Amniotic stem cell (primary cell): Measurements from ENCODE around the gene INSIG1.

Experiments
- DNase-seq: peaks from one replicate; lab custom pipeline; 2025; lab: John Stamatoyannopoulos, UW

INSIG1 gene

DNA sequence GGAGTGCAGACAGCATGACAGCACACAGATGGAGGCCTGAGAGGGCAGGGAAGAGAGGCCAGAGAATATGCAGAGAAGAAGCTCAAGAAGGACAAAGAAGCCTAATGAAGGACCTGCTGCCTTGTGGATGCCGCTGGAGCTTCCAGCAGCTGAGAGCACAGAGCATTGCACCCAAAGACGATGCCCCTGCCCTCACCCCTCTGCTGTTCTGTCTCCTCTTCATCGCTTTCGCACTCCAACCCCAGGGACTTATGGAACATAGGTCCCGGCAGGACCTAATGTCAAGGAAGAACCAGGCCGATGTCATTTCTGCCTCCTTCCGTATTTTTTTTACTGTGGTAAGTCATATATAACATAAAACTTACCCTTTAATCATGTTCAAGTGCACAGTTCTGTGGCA, 12.3 kb upstream of the INSIG1 start:
- DNase-seq: no peak

DNA sequence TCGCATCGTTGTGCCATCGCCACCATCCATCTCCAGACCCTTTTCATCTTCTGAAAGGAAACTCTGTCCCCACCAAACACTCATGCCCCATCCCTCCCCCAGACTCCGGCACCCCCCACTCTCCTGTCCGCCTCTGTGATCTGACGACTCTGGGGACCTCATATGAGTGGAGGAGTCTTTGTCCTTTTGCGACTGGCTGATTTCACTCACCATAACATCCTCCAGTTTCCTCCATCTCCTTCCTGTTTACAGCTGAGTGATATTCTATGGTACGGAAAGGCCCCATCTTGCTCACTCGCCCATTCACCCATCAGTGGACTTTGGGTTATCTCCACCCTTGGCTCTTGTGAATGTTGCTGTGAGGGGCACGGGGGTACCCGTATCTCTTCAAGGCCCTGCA, 11.8 kb upstream of the INSIG1 start:
- no peak for DNase-seq

DNA sequence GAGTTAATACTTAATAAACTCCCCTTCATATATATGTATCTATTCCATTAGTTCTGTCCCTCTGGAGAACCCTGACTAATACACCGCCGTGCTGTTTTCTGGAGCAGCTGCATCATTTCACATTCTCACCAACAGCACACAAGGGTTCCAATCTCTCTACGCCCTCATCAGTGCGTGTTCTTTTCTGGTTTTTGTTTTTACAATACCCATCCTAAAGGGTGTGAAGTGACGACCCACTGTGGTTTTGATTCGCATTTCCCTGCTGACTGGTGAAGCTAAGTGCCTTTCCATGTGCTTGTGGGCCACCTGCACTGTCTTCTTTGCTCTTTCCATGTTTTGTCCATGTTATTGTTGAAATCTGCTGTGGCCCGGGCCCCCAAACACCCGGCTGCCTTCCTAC, 11.0 kb upstream of the INSIG1 start:
- DNase-seq: no peak

DNA sequence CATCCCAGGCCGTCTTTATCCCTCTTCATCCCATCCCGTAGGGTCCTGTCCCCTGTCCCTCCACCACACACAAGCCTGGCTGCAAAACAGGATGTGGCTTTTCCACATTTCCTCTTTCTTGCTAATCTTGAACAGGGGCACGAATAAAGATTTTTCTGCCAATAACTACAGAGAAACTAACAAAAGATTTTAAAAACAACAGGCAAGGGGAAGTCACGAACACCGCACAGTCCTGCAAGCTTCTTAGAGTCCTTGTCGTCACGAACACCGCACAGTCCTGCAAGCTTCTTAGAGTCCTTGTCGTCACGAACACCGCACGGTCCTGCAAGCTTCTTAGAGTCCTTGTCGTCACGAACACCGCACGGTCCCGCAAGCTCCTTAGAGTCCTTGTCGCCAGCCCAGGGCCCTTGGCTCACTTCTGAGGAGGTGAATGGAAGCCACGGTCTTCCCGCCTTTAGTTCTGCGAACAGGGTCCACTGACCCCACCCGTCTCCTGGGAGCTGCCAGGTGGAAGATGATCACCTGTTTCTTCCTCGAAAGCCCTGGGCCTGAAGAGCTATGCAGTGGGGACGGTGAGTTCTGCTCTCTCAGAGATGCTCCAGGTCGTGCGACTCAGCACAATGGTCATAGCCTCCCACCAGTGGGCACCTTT, 10.3 kb upstream of the INSIG1 start:
- DNase-seq: no peak

DNA sequence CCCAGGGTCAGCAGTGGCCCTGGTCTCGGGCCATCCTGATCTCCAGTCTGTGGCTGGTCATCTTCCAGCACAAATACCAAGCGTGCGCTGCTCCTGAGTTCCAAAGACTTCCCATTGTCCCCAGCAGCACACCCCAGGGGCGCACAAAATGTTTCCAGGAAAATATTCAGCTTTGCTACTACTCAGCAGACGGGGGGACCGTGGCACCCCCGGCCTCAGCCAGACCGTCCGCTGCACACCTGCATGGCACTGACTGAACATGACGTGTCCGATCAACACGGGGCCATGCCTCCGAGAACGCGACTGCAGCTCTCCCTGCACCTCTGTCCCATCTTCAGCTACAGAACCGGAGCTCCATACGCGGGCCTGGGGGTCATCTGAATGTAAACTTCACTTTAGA, 9.6 kb upstream of the INSIG1 start:
- no peak for DNase-seq

DNA sequence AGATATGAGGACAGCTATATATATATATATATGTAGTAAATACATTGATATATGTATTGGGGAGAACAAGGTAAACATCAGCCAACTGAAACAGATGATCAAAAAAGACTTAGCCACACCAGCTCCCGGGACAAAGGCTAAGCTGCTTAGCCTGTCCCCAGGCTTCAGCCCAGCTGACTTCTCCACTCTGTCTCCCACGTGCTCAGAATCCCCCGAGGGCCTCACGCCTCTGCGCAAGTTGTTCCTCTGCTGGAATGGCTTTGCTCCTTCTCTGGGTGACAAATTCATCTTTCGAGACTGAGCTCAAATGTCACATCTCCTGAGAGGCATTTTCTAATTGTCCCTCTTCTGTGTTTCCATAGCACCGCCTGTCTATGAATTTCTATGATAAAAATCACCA, 8.6 kb upstream of the INSIG1 start:
- no peak for DNase-seq

DNA sequence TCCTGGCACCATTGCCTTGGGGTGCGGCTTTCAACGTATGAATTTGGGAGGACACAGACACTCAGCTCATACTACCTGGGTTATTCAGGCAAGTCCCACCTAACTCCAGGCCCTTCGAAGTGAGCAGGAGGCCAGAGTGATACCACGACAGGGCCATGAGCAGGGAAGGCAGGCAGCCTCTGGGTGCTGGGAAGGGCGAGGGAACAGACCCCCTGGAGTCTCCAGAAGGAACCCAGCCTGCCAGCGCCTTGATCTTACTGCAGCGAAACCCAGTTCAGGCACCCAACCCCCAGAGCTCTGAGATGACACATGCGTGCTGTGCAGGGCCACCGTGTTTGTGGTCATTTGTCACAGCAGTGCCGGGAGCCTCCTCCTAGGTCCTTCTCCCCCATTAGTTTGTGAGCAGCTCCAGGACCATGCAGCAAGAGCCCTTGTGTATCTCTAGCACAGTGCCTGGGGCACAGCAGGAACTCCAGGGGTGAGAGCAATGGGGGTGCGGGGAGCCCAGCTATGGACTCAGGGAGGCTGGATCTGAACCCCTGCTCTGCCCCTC, 7.7 kb upstream of the INSIG1 start:
- DNase-seq: no peak

DNA sequence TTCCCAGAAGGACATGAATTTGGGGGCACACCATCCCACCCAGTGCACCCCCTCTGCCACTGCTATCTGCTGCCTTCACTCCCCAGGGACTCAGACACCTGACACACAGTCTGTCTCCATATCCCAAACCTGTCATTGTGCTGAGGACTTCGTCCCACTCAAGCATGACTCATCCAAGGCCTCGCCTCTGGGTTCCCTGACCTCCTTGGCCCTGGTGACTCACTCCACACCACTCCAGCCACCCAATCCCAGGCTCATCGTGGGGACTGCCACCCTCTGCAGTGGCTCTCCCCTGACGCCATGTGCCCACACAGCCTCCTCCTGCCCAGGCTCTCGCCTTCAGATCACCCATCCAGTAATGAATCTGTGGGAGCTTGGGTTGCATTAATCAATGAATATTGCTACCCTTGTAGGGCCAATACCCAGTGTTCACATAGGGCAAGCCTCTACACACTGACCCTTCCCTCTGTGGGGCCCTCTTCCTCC, 6.6 kb upstream of the INSIG1 start:
- no peak for DNase-seq

DNA sequence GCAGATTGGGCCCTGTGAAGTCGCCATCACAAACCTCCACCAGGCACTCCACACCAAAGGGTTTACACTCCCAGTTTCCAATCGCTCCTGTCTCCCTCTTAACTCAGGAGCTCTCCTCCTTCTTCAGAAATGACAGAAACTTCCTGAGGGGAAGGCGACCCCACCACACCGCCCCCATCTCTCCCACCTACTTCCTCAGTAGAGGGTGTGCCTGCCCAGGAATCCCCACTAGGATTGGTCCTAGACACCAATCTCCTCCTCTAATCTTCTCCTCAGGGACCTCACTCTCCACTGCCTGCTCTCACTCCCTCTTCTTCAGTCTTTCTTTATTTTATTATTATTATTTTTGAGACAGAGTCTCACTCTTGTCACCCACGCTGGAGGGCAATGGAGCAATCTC, 5.9 kb upstream of the INSIG1 start:
- no peak for DNase-seq

DNA sequence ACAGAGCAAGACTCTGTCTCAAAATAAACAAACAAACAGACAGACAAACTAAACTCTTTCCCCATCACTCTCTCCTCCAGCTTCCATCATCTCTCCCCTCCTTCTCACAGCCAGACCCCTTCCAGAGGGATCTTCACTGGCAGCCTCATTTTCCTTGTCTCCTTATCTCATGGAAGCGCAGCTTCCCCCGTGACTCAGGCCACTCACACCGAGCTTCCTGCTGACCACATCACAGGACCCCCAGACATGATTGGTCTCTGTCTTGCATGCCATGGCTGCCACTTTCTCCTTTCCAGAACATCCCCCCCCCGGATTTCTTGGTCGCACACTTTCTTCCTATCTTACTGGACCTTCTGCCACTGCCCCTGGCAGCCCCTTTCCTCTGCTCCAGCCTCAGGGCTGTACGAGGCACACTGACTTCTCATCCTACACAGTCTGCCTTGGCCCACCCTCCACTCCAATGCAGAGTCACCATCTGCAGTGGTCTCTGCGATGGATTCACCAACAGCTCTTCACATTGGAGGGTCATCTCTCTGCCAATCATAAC, 4.9 kb upstream of the INSIG1 start:
- DNase-seq: no peak

DNA sequence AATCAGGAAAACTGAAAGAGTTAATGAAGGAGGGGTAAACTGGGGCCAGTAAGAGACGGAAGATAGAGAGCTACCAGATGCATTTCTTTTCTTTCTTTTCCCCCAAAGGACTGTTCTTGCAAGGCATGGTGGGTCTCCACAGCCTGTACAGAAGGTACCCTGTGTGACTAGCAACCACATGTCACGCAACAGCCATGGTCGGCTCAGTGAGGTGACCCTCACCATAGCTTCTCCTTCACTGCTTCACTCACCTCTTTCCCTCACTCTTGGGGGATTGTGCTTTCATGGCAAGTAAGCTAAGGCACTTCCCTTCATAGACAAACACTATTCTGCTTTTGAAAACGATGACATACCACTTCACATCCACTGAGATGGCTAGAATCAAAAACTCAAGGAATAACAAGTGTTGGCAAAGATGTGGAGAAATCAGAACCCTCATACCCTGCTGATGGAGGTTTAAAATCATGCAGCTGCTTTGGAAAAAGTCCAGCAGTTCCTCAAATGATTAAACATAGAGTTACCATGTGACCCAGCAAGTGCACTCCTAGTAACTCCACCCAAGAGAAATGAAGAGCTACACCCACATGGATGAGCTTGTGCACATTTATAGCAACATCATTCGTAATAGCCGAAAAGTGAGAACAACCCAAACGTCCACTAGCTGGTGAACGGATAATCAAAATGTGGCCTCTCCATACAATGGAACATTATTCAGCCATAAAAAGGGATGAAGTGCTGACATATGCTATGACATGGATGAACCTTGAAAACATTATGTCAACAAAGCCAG, 3.8 kb upstream of the INSIG1 start:
- no peak for DNase-seq

DNA sequence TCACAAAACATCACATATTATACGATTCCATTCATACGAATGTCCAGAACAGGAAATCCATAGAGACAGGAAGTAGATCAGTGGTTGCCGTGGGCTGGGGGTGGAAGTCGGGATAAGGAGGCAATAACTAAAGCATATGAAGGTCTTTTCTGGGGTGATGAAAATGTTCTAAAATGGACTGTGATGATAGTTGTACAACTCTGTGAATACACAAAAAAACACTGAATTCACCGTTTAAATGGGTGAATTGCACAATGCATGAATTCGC, 3.2 kb upstream of the INSIG1 start:
- DNase-seq: no peak

DNA sequence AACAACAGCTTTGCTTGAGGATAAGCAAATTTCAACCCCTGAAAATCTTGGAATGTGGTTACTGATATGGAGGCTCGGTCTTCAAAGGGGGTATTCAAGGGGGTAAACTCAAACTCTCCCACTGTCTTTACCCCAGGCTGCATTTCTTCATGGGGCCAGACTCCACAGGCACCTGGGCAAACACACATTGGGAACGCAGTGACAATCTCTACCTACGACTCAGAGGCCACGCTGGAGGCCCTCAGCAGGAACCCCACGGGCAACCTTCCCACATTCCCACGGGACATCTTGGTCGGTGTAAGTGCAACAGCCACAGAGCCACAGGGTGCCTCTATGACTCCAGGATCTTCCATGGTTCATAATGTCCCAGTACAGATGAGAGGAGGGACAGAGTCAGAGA, 2.2 kb upstream of the INSIG1 start:
- DNase-seq: no peak

DNA sequence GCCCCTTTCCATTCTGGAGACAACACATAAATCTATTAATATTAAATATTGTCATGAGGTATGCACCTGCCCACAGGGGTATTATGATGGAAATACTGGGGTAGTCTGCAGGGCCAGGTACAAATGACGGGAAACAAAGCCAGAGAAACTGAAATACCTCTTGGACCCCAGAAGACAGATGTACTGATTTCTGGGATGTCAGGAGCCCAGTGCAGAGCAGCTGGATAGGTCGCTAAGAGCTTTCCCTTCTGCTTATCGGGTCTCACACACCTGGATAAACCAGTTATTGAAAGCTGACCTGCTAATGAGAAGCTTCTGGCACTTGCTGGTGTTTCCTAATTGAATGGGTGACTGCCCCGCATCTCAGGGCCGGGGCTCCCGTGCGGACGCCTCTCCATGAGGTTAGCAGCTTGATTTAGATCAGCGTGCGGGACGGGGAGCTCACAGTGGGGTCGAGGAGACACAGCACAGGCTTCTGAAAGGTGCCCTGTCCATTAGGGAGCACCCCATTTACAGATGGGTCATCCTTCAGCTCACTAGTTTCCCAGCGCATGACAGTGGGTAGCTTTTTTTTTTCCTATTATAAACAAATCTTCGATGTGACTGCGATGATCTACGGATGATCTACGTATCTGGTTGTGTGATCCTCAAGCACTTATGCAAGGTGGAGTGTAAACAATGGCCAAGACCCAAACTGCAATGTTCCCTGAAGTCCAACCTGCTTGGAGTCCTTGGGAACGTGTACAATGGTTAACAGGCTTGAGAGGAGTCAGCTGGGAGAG, 1.5 kb upstream of the INSIG1 start:
- no peak for DNase-seq

DNA sequence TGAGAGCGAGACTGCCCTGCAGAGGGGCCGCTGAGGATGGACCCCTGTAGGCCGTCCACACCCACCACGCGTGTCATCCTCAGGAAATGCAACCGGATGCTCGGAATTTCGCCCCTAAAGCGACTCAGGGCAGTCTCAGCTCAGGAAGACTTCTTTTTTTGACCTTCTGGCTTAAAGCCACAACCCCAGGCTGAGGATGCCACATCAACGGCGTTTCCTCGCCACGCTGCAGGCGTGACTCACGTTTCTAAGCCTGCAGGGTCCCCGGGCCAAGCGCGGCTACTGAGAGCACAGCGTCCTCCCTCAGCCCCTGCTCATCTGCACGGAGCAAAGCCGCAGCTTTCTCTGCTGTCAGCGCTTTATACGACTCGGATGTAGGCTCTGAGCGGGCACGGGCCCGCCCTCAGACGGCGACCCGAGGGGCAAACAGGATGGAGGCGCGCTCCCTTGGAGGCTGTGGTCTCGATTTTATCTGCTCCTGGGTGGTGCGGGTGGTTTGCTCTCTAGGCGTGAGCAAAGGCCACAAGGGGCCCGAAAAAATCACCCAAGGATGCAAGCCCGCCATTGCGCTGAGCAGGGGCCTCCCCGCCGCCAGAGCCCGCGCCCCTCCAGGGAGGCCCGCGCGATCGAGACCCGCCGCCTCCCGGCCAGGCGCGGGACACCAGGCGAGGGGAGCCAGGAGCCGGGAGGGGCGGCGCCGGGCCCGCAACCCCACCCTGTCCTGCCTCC, 726 bp upstream of the INSIG1 start:
- peak; percentile 42 for DNase-seq

DNA sequence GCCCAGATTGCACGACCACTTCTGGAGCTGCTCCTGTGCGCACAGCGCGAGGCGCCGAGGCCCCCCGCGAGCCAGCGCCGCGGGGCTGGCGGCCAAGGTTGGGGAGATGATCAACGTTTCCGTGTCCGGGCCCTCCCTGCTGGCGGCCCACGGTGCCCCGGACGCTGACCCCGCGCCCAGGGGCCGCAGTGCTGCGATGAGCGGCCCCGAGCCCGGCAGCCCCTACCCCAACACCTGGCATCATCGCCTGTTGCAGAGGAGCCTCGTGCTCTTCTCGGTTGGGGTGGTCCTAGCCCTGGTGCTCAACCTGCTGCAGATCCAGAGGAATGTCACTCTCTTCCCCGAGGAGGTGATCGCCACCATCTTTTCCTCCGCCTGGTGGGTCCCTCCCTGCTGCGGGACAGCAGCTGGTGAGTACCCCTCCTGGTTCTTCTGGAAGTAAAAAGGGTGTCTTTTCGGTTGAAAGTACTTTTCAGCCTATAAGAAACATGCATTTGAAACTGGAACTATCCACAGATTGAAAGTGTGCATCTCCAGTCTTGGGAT, 683 bp downstream of the INSIG1 start:
- DNase-seq: no peak

DNA sequence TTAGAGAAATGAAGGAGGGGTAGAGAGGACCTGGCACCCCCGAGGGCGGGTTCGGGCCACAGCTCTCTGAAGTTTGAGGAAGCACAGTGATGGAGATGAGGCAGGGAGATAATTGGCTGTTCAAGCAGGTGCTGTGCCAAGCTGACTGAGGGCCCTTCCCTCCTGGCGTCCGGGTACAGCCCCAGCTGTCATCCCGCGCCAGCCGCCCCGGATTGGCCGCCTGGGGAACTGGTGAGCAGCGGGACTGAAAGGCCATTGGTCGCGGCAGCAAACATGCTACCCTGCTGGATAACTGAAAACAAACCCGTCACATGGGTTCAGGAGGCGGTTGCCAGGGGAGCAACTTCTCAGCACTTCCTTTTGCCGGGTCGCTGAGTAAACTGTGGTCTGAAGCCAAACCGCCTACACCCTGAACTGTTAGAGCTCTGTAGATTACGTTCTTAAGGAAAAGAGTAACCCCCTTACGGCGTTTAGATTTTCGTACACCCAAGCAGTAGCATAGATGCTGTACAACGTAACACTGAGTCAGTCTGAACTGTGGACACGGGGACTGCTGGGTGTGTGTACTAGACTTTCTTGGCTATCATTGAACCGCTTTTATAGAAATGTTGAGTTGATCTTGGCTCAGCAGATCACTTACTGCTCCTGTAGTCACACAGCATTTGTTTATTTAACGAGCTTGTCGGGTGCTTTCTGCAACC, 1.3 kb downstream of the INSIG1 start:
- DNase-seq: peak; percentile 86

DNA sequence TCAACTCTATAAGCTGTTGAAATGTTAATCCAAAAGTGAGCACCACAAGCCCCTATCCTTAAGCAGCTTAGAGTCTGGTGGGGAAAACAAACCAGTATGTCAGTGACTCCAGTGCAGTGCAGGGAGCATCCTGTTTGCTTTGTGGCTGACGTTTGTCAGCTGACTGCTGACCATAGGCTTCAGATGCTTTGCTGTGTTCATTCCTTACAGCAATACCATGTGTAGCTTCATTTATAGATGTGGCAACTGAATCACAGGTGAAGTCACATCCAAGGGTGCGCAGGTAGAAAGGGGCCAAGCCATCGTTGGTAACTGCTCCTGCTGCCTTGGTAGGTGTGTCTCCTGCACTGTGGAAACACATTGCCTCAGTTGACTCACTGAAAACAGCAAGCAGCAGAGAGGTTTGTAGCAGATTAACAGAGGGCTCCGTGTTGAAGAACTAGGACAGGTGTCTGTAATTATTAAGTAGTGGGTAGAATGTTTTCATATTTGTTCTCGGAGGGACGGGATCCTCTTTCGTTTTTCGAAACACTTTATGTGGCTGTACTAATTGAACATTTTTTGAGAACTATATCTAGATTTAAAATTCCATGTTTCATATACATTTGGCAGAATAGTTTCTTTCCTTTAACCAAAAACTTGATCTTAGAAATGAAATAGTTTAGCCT, 2.0 kb downstream of the INSIG1 start:
- no peak for DNase-seq

DNA sequence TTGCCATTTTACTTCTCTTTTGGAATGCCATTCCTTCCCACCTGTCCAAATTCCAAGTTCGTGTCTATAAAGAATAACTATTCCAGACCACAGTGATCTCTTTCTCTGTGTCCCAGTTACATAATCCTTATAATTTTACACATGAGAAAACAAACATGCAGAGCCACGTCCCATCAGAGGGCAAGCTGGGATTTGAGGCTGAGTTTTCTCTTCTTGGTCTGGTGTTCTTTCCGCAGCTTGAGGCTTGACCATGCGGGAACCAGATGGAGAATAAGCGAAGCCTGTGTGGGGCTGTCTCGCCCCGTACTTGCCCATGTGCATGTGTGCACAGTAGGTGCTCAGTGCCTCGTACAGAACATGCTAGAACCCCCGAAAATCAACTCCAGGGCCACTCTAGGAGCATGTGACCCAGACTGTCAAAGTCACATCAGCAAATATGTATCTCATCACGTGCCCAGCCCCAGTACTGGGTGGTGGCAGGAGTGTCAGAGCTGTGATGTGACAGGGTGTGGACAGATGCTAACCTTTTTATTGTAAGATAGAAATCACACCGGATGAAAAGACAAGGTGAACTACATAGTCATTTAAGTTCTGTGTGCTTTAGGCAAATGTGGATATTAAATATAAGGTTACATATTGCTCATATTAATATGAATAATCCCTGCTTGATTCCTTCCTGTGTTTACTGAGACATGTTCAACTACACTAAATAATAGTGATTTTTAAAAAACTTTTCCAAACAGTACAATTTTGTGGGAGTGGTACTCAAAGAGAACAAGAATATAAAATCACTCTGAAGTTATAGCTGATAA, 3.2 kb downstream of the INSIG1 start:
- no peak for DNase-seq
